Measurements from ENCODE around the gene YWHAG. TPM values are rescaled to one million over a fixed set of nuclear protein-coding genes. Genes with fewer than 3 reads are reported as not detected.

Gene YWHAG
- polyA plus RNA-seq, 1 of the 3 experiments (the other 2 are of a cell fraction), result 60.4 TPM

GRCh38 chr7:76278540-76278939, 80.3 kb downstream of the YWHAG start:
- H3K79me2 ChIP-seq (ENCODE audit: insufficient read depth), result no peaks in the 10 kb centered on the region
- no peak overlapping the region for H3K27ac ChIP-seq (ENCODE audit: low read depth in 2 of 2, low read length in 1 of 2)
- WGBS (ENCODE audit: low lambda C conversion rate), result no CpG with 5 or more reads among the region's 1 CpG
- H3K9me2 ChIP-seq, result no peaks in the 10 kb centered on the region
- no peak overlapping the region for H3K9ac ChIP-seq
- H3F3A ChIP-seq (replicated peaks; ENCODE audit: insufficient read depth), result peaks cover under 1% of the 10 kb centered on the region
- TF ChIP-seq PBX3 (IDR thresholded peaks at IDR 0.05) (0 out of 2 replicates have a peak, but pooled peaks have one; percentile 13), FOXM1 (IDR thresholded peaks at IDR 0.05; ENCODE audit: low read depth) (no peak)
- H3K36me3 ChIP-seq (replicated peaks in 1 of 2; ENCODE audit: control insufficient read depth in 1 of 2, insufficient read depth in 2 of 2, low read length in 1 of 2), result no peaks in the 10 kb centered on the region
- peak; percentile 70 for DNase-seq
- no peaks in the 10 kb centered on the region for H3K27me3 ChIP-seq (ENCODE audit: insufficient read depth)
- no peak overlapping the region for H3K4me3 ChIP-seq (ENCODE audit: low read depth in 2 of 2, low read length in 1 of 2)
- peaks cover 3 to 8% of the 10 kb centered on the region in 2 experiments; a peak in 2 of 4 replicates for H3K4me1 ChIP-seq (ENCODE audit: control insufficient read depth in 1 of 2, insufficient read depth in 2 of 2, low read depth in 1 of 2, low read length in 1 of 2)
- no peak overlapping the region for H3K4me2 ChIP-seq
- H4K20me1 ChIP-seq (ENCODE audit: insufficient read depth), result no peaks in the 10 kb centered on the region
- ChIA-PET POLR2A (interaction anchor here (0.5 to 1.5 kb wide), 2 partner anchors 40 to 42 kb away, joined by 3 read pairs; no protein-coding TSS in a partner anchor), CTCF (interaction anchor here (1.3 to 31.3 kb wide), 5 partner anchors 13 to 100 kb away, joined by 3 to 774 read pairs (median 35); partner anchors contain the start of gene SRRM3)
- H2AFZ ChIP-seq (ENCODE audit: low read depth), result no peak overlapping the region
- H3K9me3 ChIP-seq, result no peaks in the 10 kb centered on the region

Other genes with a start within 250 kb of the YWHAG start
- gene SRRM3, start 157.1 kb downstream of the YWHAG start, polyA plus RNA-seq (2012; rRNA removed), result 2.5 and 2.7 TPM in 2 replicates
- gene HSPB1, start 56.3 kb downstream of the YWHAG start, polyA plus RNA-seq (2012; rRNA removed), result 439 and 824 TPM in 2 replicates
- gene SSC4D, start 50.7 kb upstream of the YWHAG start, polyA plus RNA-seq (2012; rRNA removed), result 1.6 and 2.0 TPM in 2 replicates
- gene ZP3, start 66.0 kb upstream of the YWHAG start, polyA plus RNA-seq (2012; rRNA removed), result 4.5 and 5.4 TPM in 2 replicates
- 6.7 and 7.6 TPM in 2 replicates for gene DTX2, start 102.7 kb upstream of the YWHAG start, polyA plus RNA-seq (2012; rRNA removed)
- gene UPK3B, start 151.6 kb upstream of the YWHAG start, polyA plus RNA-seq (2012; rRNA removed), result 0.11 TPM in 1 of 2 replicates, not detected in the other
- gene SPDYE16, start 184.3 kb upstream of the YWHAG start, polyA plus RNA-seq (2012; rRNA removed), result 0.10 TPM in 1 of 2 replicates, not detected in the other

All from SK-N-SH (cell line).